Measurements from ENCODE around the gene AKAP10.

GRCh38 chr17:19991252-19991885 lies 13.7 kb upstream of the AKAP10 start:
- no peak for TF ChIP-seq POLR2A (IDR thresholded peaks at IDR 0.05)
- TF ChIP-seq CTCF (IDR thresholded peaks at IDR 0.05) = no peak
